HG03575 (cell line): ENCODE results near the gene CCL7.
"Not testable (repeated sequence)": the region's sequence is repeated elsewhere in the genome, so short reads cannot be mapped to it uniquely, and the experiment has no call there.

Experiments used
- ATAC-seq: cut with Tn5 transposase; IDR thresholded peaks from one replicate; pipeline ENCODE4 v1.9.1; 2021; ENCODE audit not compliant: unreplicated experiment, insufficient number of reproducible peaks, low FRiP score; ENCODE audit errors: extremely low read depth

CCL7 gene

GRCh38 chr17:34269969-34270368, at the start of gene CCL7:
Gene CCL7 (plus strand): TSS chr17:34270221. CDS start chr17:34270291, 70 bp downstream.
- ATAC-seq = no peak

- ATAC-seq = no peak
Observed at GRCh38 chr17:34220752-34221395, 49.1 kb upstream of the CCL7 start.

- ATAC-seq = no peak
Observed at GRCh38 chr17:34221411-34221810, 48.6 kb upstream of the CCL7 start.

GRCh38 chr17:34222722-34223497, 47.1 kb upstream of the CCL7 start:
- no peak for ATAC-seq

GRCh38 chr17:34225046-34225445, 45.0 kb upstream of the CCL7 start:
- no peak for ATAC-seq

GRCh38 chr17:34226011-34226743, 43.8 kb upstream of the CCL7 start:
- no peak for ATAC-seq

- ATAC-seq = no peak
Observed at GRCh38 chr17:34226744-34227034, 43.3 kb upstream of the CCL7 start.

- ATAC-seq = not testable (repeated sequence)
Observed at GRCh38 chr17:34227293-34227692, 42.7 kb upstream of the CCL7 start.

- ATAC-seq = no peak
Observed at GRCh38 chr17:34227707-34228106, 42.3 kb upstream of the CCL7 start.

GRCh38 chr17:34228781-34229180, 41.2 kb upstream of the CCL7 start:
- no peak for ATAC-seq

- ATAC-seq = no peak
Observed at GRCh38 chr17:34230342-34230741, 39.7 kb upstream of the CCL7 start.

- ATAC-seq = no peak
Observed at GRCh38 chr17:34234616-34235015, 35.4 kb upstream of the CCL7 start.

GRCh38 chr17:34235389-34236028, 34.5 kb upstream of the CCL7 start:
- no peak for ATAC-seq

- ATAC-seq = no peak
Observed at GRCh38 chr17:34236281-34236892, 33.6 kb upstream of the CCL7 start.

GRCh38 chr17:34237458-34237857, 32.6 kb upstream of the CCL7 start:
- no peak for ATAC-seq

- ATAC-seq = no peak
Observed at GRCh38 chr17:34241062-34241461, 29.0 kb upstream of the CCL7 start.

GRCh38 chr17:34242587-34243363, 27.2 kb upstream of the CCL7 start:
- no peak for ATAC-seq
